Adipose tissue (tissue), 3 donors: Measurements from ENCODE around the gene SEMA3D. TPM values are rescaled to one million over a fixed set of nuclear protein-coding genes. Genes with fewer than 3 reads are reported as not detected.

Experiments
- H3K27ac ChIP-seq: one replicate; pipeline ENCODE4 v1.5.1; 2013; ENCODE audit warnings: low read depth, low read length
- WGBS, 3 donors: extraction: QIAGEN DNeasy Blood & Tissue Kit; methylation state at CpG; one replicate each; pipeline ENCODE4 v1.1.7; 2013; 5-methylcytosine and 5-hydroxymethylcytosine counted together
- polyA plus RNA-seq, 3 donors: library from polyadenylated mRNA; stranded (reverse); fragments of 200-250 nt; gene quantifications; one replicate each; pipeline ENCODE4 v1.2.3, GENCODE V29; 2013
- donor health status: healthy with polysubstance abuse.
- donor health status: Bipolar disorder and iron deficiency.
- donor health status: healthy.

The SEMA3D gene
- polyA plus RNA-seq, result 1 to 10 TPM in 1 of 3 donors, under 1 TPM in 2; 0.18 to 1.1 (median 0.91) TPM

GRCh38 chr7:85186521-85187241 is at the start of gene SEMA3D:
Gene SEMA3D (minus strand): TSS chr7:85187056. CDS start chr7:85121891, 65,165 bp downstream.
- H3K27ac ChIP-seq, result no peak within 1 kb of the TSS
- 0 to 2% (median 1%) methylated on average over 43 to 45 of the region's 45 CpGs for WGBS, 3 donors

- no peak overlapping the region for H3K27ac ChIP-seq
- WGBS, 3 donors, result 51 to 67% (median 67%) methylated on average over 3 of the region's 3 CpGs
Observed at GRCh38 chr7:85234730-85235129, 47.9 kb upstream of the SEMA3D start.

GRCh38 chr7:85232068-85232467 is 45.2 kb upstream of the SEMA3D start:
- no peak overlapping the region for H3K27ac ChIP-seq
- WGBS, 3 donors, result 65 to 79% (median 72%) methylated on average over 2 of the region's 2 CpGs

- H3K27ac ChIP-seq, result no peak overlapping the region
- WGBS, 3 donors, result 47 to 89% (median 53%) methylated on average over 3 of the region's 3 CpGs
Observed at GRCh38 chr7:85230623-85231022, 43.8 kb upstream of the SEMA3D start.

- H3K27ac ChIP-seq, result no peak overlapping the region
Observed at GRCh38 chr7:85229544-85229943, 42.7 kb upstream of the SEMA3D start.

GRCh38 chr7:85226361-85227085 is 39.7 kb upstream of the SEMA3D start:
- 78 to 87% (median 82%) methylated on average over 3 of the region's 3 CpGs for whole genome bisulfite sequencing, 3 donors
- H3K27ac ChIP-seq, result no peak overlapping the region

GRCh38 chr7:85224171-85224570 is 37.3 kb upstream of the SEMA3D start:
- WGBS, 3 donors, result 59 to 67% (median 62%) methylated on average over 3 of the region's 3 CpGs
- H3K27ac ChIP-seq, result no peak overlapping the region

GRCh38 chr7:85222522-85222921 is 35.7 kb upstream of the SEMA3D start:
- 70 to 88% (median 86%) methylated on average over 4 of the region's 4 CpGs for WGBS, 3 donors

GRCh38 chr7:85221796-85222195 is 34.9 kb upstream of the SEMA3D start:
- no peak overlapping the region for H3K27ac ChIP-seq

More at GRCh38 chr7:85222522-85222921, 35.7 kb upstream of the SEMA3D start:
- no peak overlapping the region for H3K27ac ChIP-seq

- H3K27ac ChIP-seq, result no peak overlapping the region
Observed at GRCh38 chr7:85220651-85221050, 33.8 kb upstream of the SEMA3D start.

- H3K27ac ChIP-seq, result no peak overlapping the region
- WGBS, 3 donors, result 79 to 92% (median 89%) methylated on average over 2 of the region's 2 CpGs
Observed at GRCh38 chr7:85220023-85220422, 33.2 kb upstream of the SEMA3D start.

- 75 to 80% (median 80%) methylated on average over 2 of the region's 2 CpGs for WGBS, 3 donors
Observed at GRCh38 chr7:85217085-85217484, 30.2 kb upstream of the SEMA3D start.

GRCh38 chr7:85215098-85215497 is 28.2 kb upstream of the SEMA3D start:
- H3K27ac ChIP-seq, result no peak overlapping the region
- WGBS, 3 donors, result 76 to 94% (median 92%) methylated on average over 1 of the region's 1 CpG

More at GRCh38 chr7:85217085-85217484, 30.2 kb upstream of the SEMA3D start:
- no peak overlapping the region for H3K27ac ChIP-seq

- no peak overlapping the region for H3K27ac ChIP-seq
- WGBS, 3 donors, result 39 to 77% (median 74%) methylated on average over 1 of the region's 1 CpG
Observed at GRCh38 chr7:85213500-85213899, 26.6 kb upstream of the SEMA3D start.

GRCh38 chr7:85205754-85206153 is 18.9 kb upstream of the SEMA3D start:
- WGBS, 3 donors, result 59 to 64% (median 60%) methylated on average over 2 of the region's 2 CpGs
- H3K27ac ChIP-seq, result no peak overlapping the region

GRCh38 chr7:85204496-85204895 is 17.6 kb upstream of the SEMA3D start:
- no peak overlapping the region for H3K27ac ChIP-seq
- 43 to 96% (median 57%) methylated on average over 2 of the region's 2 CpGs for WGBS, 3 donors

- 39 to 76% (median 71%) methylated on average over 2 of the region's 2 CpGs for WGBS, 3 donors
- H3K27ac ChIP-seq, result no peak overlapping the region
Observed at GRCh38 chr7:85204061-85204460, 17.2 kb upstream of the SEMA3D start.

GRCh38 chr7:85201209-85201608 is 14.4 kb upstream of the SEMA3D start:
- H3K27ac ChIP-seq, result no peak overlapping the region
- 86 to 88% (median 88%) methylated on average over 2 of the region's 2 CpGs for WGBS, 3 donors

- H3K27ac ChIP-seq, result no peak overlapping the region
Observed at GRCh38 chr7:85196696-85197095, 9.8 kb upstream of the SEMA3D start.

- H3K27ac ChIP-seq, result no peak overlapping the region
- WGBS, 3 donors, result 20 to 26% (median 24%) methylated on average over 1 of the region's 1 CpG
Observed at GRCh38 chr7:85191383-85191782, 4.5 kb upstream of the SEMA3D start.
